ENCODE results near the gene SUN1. TPM values are rescaled to one million over a fixed set of nuclear protein-coding genes. Genes with fewer than 3 reads are reported as not detected.

SUN1 gene
- total and polyA plus RNA-seq, 12 donors, result 69.2 to 211 (median 183) TPM

- no peak overlapping the region for H3K4me3 ChIP-seq
- TF ChIP-seq CTCF (IDR thresholded peaks at IDR 0.05), result no peak
- no peaks in the 10 kb centered on the region for H3K36me3 ChIP-seq
- ATAC-seq (no peak), DNase-seq (no peak)
- H3K4me1 ChIP-seq, result peaks cover 0 to 41% (median 9%) of the 10 kb centered on the region in 9 donors
- WGBS, 2 donors, result 94 to 97% methylated on average over 15 of the region's 15 CpGs
- H3K27me3 ChIP-seq, result peaks cover 0 to 13% (median 0%) of the 10 kb centered on the region in 7 donors
- intact Hi-C loops (cut with DNase I), result no loop called here
- no peak overlapping the region for H3K27ac ChIP-seq
- H3K9me3 ChIP-seq, result no peaks in the 10 kb centered on the region
These were observed 88.8 kb downstream of the SUN1 start for GRCh38 chr7:921071-921461.

DNA sequence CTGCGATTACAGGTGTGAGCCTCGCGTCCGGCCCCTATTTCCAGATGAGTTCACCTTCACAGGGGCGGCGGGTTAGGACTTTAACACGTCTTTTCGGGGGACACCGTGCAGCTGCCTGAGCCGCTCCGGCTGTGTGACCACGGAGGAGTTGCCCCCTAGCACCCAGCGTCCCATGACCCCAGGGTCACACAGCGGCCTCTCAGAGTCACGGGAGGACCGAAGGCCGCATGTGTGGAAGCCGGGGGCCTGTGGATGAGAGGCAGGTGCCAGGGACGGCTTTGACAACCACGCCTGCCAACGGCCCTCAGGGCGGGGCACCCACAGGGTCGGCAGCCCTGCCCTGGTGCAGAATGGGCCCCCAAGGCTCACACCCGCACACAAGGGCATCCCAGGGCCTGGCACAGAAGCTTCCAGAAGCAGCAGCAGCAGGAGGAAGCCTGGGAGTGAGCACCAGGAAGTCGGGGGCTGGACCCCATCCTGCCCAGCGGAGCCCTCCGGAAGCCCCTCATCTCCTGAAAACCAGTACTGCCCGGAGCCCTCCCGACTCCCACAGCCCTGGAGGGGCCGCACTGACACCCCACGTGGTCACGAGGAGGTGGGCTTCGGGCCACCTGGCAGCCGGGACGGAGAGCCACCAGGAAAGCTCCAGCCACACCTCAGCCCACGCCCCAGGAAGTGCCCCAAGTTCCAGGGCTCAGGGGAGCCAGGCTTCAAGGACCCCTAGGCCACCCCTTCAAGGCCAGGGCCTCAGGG lies 89.5 kb downstream of the SUN1 start:
- no peaks in the 10 kb centered on the region for H3K36me3 ChIP-seq
- H3K27me3 ChIP-seq, result peaks cover 0 to 13% (median 0%) of the 10 kb centered on the region in 7 donors
- intact Hi-C loops (cut with DNase I), result no loop called here
- peaks cover 0 to 42% (median 9%) of the 10 kb centered on the region in 9 donors for H3K4me1 ChIP-seq
- peak overlapping the region in 1 of 10 donors; percentile 81 for H3K27ac ChIP-seq
- H3K9me3 ChIP-seq, result no peaks in the 10 kb centered on the region
- WGBS, 2 donors, result 65 to 75% methylated on average over 36 of the region's 36 CpGs
- DNase-seq, result no peak
- no peak for ATAC-seq
- no peak for TF ChIP-seq CTCF (IDR thresholded peaks at IDR 0.05)
- peak overlapping the region in 1 of 10 donors; percentile 47 for H3K4me3 ChIP-seq

- Histone ChIP-seq H3K4me3 (peak overlapping the region in 2 of 10 donors; percentile 28 to 47), H3K4me1 (peaks cover 0 to 50% (median 9%) of the 10 kb centered on the region in 9 donors), H3K36me3 (no peaks in the 10 kb centered on the region), H3K9me3 (no peaks in the 10 kb centered on the region), H3K27me3 (peaks cover 0 to 13% (median 0%) of the 10 kb centered on the region in 7 donors), H3K27ac (peak overlapping the region in 1 of 10 donors; percentile 93)
- DNase-seq, result no peak
- intact Hi-C loops (cut with DNase I), result no loop called here
- 66 to 75% methylated on average over 29 of the region's 29 CpGs for WGBS, 2 donors
- TF ChIP-seq CTCF (IDR thresholded peaks at IDR 0.05), result no peak
- ATAC-seq, result peak in 1 of 8 donors; percentile 4
These were observed 90.2 kb downstream of the SUN1 start for GRCh38 chr7:922334-923107.

Measured in heart right ventricle (tissue), 16 donors.